ENCODE data around the gene HAPSTR1. TPM values are rescaled to one million over a fixed set of nuclear protein-coding genes. Genes with fewer than 3 reads are reported as not detected.

HAPSTR1 gene
- total and polyA plus RNA-seq, 2 of the 4 experiments (the other 2 are of a cell fraction): 22.2 to 56.5 TPM

DNA sequence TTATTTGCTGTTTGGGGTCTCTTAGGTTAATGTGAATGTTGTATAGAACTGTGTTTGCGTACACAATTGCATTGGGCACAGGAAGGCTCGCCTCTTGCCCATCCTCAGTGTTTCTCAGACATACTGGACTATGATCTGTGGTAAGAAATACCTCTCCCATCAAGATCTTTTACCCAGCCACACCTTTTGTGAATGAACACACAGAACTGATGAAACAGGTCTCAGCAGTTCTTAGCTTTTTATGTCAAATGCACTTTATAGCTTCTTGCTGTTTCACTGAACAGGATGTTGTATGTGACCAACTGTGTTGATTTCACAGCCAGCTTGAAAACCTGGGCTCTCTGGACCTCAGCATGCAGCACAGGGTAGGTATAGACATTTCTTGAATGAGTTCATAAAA, 31.5 kb downstream of the HAPSTR1 start:
- Histone ChIP-seq H2BK5ac (ENCODE audit: low read depth, low read length, poor library complexity, severe bottlenecking) (no peak overlapping the region), H3K9me1 (ENCODE audit: insufficient read depth, low read length) (peaks cover 28% of the 10 kb centered on the region), H4K91ac (ENCODE audit: insufficient read depth, low read depth, low read length) (no peak overlapping the region), H3K4me1 (ENCODE audit: control insufficient read depth, insufficient read depth, low read length) (peaks cover 18% of the 10 kb centered on the region), H2BK120ac (ENCODE audit: low read depth, low read length) (no peak overlapping the region), H3K23ac (ENCODE audit: low read depth, low read length) (no peak overlapping the region), H3K27ac (ENCODE audit: insufficient read depth, low read length) (no peak overlapping the region), H4K20me1 (ENCODE audit: insufficient read depth, low read length) (peaks cover 79% of the 10 kb centered on the region), H4K5ac (ENCODE audit: low read depth, low read length) (no peak overlapping the region), H2BK20ac (ENCODE audit: low read depth, low read length) (no peak overlapping the region), H4K8ac (ENCODE audit: low read depth in 2 of 2, low read length in 2 of 2) (no peak overlapping the region), H3K36me3 (ENCODE audit: control insufficient read depth, insufficient read depth, low read length) (peaks cover 28% of the 10 kb centered on the region), H3K56ac (ENCODE audit: extremely low read depth, insufficient read depth, low read length) (no peak overlapping the region), H3K4me2 (ENCODE audit: low read depth, low read length) (no peak overlapping the region), H2AK9ac (replicated peaks; ENCODE audit: low read depth, low read length, poor library complexity) (no peak overlapping the region), H2AFZ (replicated peaks; ENCODE audit: low read length, poor library complexity) (no peak overlapping the region), H2BK15ac (ENCODE audit: low read depth, low read length) (no peak overlapping the region), H3K14ac (replicated peaks; ENCODE audit: low read depth, low read length) (no peak overlapping the region), H3K4me3 (ENCODE audit: insufficient read depth, low read depth, low read length) (no peak overlapping the region), H3K18ac (ENCODE audit: low read depth, low read length) (no peak overlapping the region), H3K9me3 (ENCODE audit: control insufficient read depth, insufficient read depth, low read length) (no peaks in the 10 kb centered on the region), H3K9ac (ENCODE audit: low read depth, low read length) (no peak overlapping the region), H3K79me1 (ENCODE audit: low read depth in 1 of 2, low read length in 2 of 2) (peaks cover 38 to 87% of the 10 kb centered on the region in 2 experiments), H3K27me3 (ENCODE audit: control insufficient read depth, insufficient read depth, low read length) (no peaks in the 10 kb centered on the region), H3K4ac (ENCODE audit: low read depth, low read length) (no peak overlapping the region), H2AK5ac (ENCODE audit: low read depth, low read length) (no peak overlapping the region)
- no peak for TF ChIP-seq NFE2L2 (IDR thresholded peaks at IDR 0.05; ENCODE audit: low read depth, low read length)
- no peak for TF ChIP-seq CEBPB (IDR thresholded peaks at IDR 0.05; ENCODE audit: low read depth, low read length)
- no peak for TF ChIP-seq RFX5 (IDR thresholded peaks at IDR 0.05; ENCODE audit: low read depth, low read length)
- TF ChIP-seq BHLHE40 (IDR thresholded peaks at IDR 0.05; ENCODE audit: low read depth, low read length): no peak
- TF ChIP-seq, protein P1, sequence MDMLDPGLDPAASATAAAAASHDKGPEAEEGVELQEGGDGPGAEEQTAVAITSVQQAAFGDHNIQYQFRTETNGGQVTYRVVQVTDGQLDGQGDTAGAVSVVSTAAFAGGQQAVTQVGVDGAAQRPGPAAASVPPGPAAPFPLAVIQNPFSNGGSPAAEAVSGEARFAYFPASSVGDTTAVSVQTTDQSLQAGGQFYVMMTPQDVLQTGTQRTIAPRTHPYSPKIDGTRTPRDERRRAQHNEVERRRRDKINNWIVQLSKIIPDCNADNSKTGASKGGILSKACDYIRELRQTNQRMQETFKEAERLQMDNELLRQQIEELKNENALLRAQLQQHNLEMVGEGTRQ (IDR thresholded peaks at IDR 0.05; ENCODE audit: low read depth, low read length): no peak
- no peak for TF ChIP-seq POLR2A (IDR thresholded peaks at IDR 0.05; ENCODE audit: low read depth, low read length)
- TF ChIP-seq RCOR1 (IDR thresholded peaks at IDR 0.05; ENCODE audit: insufficient replicate concordance, low read length): no peak
- TF ChIP-seq MXI1 (IDR thresholded peaks at IDR 0.05; ENCODE audit: borderline replicate concordance, low read depth, low read length): no peak
- no peak for TF ChIP-seq CHD1 (IDR thresholded peaks at IDR 0.05; ENCODE audit: low read depth, low read length)
- TF ChIP-seq, protein P2, sequence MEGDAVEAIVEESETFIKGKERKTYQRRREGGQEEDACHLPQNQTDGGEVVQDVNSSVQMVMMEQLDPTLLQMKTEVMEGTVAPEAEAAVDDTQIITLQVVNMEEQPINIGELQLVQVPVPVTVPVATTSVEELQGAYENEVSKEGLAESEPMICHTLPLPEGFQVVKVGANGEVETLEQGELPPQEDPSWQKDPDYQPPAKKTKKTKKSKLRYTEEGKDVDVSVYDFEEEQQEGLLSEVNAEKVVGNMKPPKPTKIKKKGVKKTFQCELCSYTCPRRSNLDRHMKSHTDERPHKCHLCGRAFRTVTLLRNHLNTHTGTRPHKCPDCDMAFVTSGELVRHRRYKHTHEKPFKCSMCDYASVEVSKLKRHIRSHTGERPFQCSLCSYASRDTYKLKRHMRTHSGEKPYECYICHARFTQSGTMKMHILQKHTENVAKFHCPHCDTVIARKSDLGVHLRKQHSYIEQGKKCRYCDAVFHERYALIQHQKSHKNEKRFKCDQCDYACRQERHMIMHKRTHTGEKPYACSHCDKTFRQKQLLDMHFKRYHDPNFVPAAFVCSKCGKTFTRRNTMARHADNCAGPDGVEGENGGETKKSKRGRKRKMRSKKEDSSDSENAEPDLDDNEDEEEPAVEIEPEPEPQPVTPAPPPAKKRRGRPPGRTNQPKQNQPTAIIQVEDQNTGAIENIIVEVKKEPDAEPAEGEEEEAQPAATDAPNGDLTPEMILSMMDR (conservative IDR thresholded peaks at IDR 0.05; ENCODE audit: low read depth, low read length): no peak
- TF ChIP-seq FOS (IDR thresholded peaks at IDR 0.05; ENCODE audit: low read depth, low read length): no peak
- TF ChIP-seq SMC3 (IDR thresholded peaks at IDR 0.05; ENCODE audit: low read depth, low read length): no peak
- TF ChIP-seq, protein P3, sequence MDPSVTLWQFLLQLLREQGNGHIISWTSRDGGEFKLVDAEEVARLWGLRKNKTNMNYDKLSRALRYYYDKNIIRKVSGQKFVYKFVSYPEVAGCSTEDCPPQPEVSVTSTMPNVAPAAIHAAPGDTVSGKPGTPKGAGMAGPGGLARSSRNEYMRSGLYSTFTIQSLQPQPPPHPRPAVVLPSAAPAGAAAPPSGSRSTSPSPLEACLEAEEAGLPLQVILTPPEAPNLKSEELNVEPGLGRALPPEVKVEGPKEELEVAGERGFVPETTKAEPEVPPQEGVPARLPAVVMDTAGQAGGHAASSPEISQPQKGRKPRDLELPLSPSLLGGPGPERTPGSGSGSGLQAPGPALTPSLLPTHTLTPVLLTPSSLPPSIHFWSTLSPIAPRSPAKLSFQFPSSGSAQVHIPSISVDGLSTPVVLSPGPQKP (IDR thresholded peaks at IDR 0.05; ENCODE audit: borderline replicate concordance, low read depth, low read length): no peak
- TF ChIP-seq MAFK (IDR thresholded peaks at IDR 0.05; ENCODE audit: low read depth, low read length): no peak
- no peak for TF ChIP-seq RAD21 (IDR thresholded peaks at IDR 0.05; ENCODE audit: low read length)
- no peak for TF ChIP-seq MAZ (IDR thresholded peaks at IDR 0.05; ENCODE audit: borderline replicate concordance, low read depth, low read length)
- no peak for DNase-seq
- intact Hi-C loops (cut with micrococcal nuclease): no loop called here
- CTCF ChIA-PET: no interaction called here
- no CpG with 5 or more reads among the region's 2 CpGs for WGBS, 2 experiments (ENCODE audit: extremely low coverage in 2 of 2, insufficient read length in 1 of 2)
- dilution Hi-C loops (cut with HindIII; ENCODE audit: low sequenced_read_pairs, unreplicated experiment): no loop called here
- POLR2A ChIA-PET (ENCODE audit: unreplicated experiment): no interaction called here
- ATAC-seq (ENCODE audit: low read depth): no peak
- no TSS peak for BruUV-seq (replicated peaks)
- in situ Hi-C loops (cut with MboI; ENCODE audit: low sequenced_read_pairs): loop anchor here (25.0 kb wide), 1 partner anchor 1814 kb away; the partner anchor contains the start of genes CLEC16A and DEXI

Measured in IMR-90 (cell line).